Activated CD8-positive, alpha-beta T cell treated with anti-CD3 and anti-CD28 coated beads, Interleukin-2, amount 10 ng/mL, durations not matched to agents 7 days and 5 days (primary cell): Measurements from ENCODE around the gene ATIC. TPM values are rescaled to one million over a fixed set of nuclear protein-coding genes. Genes with fewer than 3 reads are reported as not detected.

Experiments
- ATAC-seq: fragments of 150-1000 bp; cut with Tn5 transposase; one replicate; pipeline ENCODE4 v1.10.0; 2021; ENCODE audit warnings: moderate library complexity
- CTCF ChIA-PET: fragments of 350-600 bp; sonication (Branson Sonifier 250); formaldehyde crosslinking; loops from one replicate; lab custom pipeline; 2021; ENCODE audit warnings: antibody characterized with exemption; lab: Charles Lee
- POLR2A ChIA-PET: fragments of 350-600 bp; sonication (Branson Sonifier 250); formaldehyde crosslinking; loops from one replicate; lab custom pipeline; 2021; ENCODE audit warnings: antibody characterized with exemption; lab: Charles Lee
- DNase-seq: peaks from one replicate; pipeline ENCODE4 v3.0.0-alpha.2; 2020
- H3K27ac Mint-ChIP-seq: one replicate; pipeline ENCODE4 v1.8.0; 2021; ENCODE audit warnings: mild to moderate bottlenecking, mixed read lengths
- H3K27me3 Mint-ChIP-seq: one replicate; pipeline ENCODE4 v1.8.0; 2021; ENCODE audit warnings: low read depth, mixed read lengths
- H3K36me3 Mint-ChIP-seq: one replicate; pipeline ENCODE4 v1.8.0; 2021; ENCODE audit warnings: low read depth, mixed read lengths
- H3K4me1 Mint-ChIP-seq: one replicate; pipeline ENCODE4 v1.8.0; 2021; ENCODE audit warnings: low read depth, mixed read lengths
- H3K4me3 Mint-ChIP-seq: one replicate; pipeline ENCODE4 v1.8.0; 2021; ENCODE audit warnings: mild to moderate bottlenecking, mixed read lengths
- H3K9me3 Mint-ChIP-seq: one replicate; pipeline ENCODE4 v1.8.0; 2022; ENCODE audit warnings: mixed read lengths; ENCODE audit not compliant: insufficient read depth
- total RNA-seq, 2 experiments: library from RNA; stranded (reverse); gene quantifications; one replicate each; pipeline ENCODE4 v1.2.3, GENCODE V29; 2021

The ATIC gene
- total RNA-seq, 2 experiments from 2014 or later, result 170 to 182 TPM

- peaks cover 52% of the 10 kb centered on the region for H3K4me1 Mint-ChIP-seq
- no peak for DNase-seq
- H3K27me3 Mint-ChIP-seq, result no peaks in the 10 kb centered on the region
- H3K9me3 Mint-ChIP-seq, result no peaks in the 10 kb centered on the region
- no peak overlapping the region for H3K27ac Mint-ChIP-seq
- ChIA-PET POLR2A (no interaction called here), CTCF (no interaction called here)
- H3K4me3 Mint-ChIP-seq, result no peak overlapping the region
- ATAC-seq, result no peak
- peaks cover 64% of the 10 kb centered on the region for H3K36me3 Mint-ChIP-seq
Measured at GRCh38 chr2:215316336-215316735, 4.5 kb downstream of the ATIC start.

- Mint-ChIP-seq H3K9me3 (no peaks in the 10 kb centered on the region), H3K4me3 (no peak overlapping the region), H3K27me3 (no peaks in the 10 kb centered on the region), H3K36me3 (peaks cover 70% of the 10 kb centered on the region), H3K4me1 (peaks cover 38% of the 10 kb centered on the region), H3K27ac (no peak overlapping the region)
- ATAC-seq (no peak), DNase-seq (no peak)
- CTCF ChIA-PET, result no interaction called here
- POLR2A ChIA-PET, result no interaction called here
Measured at GRCh38 chr2:215319500-215319899, 7.6 kb downstream of the ATIC start.

DNA sequence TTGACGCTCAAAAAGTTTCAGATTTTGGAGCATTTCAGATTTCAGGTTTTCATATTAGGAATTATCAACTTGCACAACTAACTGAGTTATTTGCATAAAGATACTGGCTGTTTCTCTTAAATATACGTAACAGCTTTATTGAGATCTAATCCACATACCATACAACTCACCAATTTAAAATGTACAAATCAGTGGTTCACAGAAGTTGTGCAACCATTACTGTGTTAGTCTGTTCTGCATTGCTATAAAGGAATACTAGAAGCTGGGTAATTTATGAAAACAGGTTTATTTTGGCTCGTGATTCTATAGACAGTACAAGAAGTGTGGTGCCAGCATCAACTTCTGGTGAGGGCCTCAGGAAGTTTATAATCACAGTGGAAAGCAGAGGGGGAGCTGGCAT is 8.2 kb downstream of the ATIC start:
- Mint-ChIP-seq H3K4me1 (peaks cover 32% of the 10 kb centered on the region), H3K9me3 (no peaks in the 10 kb centered on the region), H3K36me3 (peaks cover 67% of the 10 kb centered on the region), H3K27me3 (no peaks in the 10 kb centered on the region), H3K4me3 (no peak overlapping the region), H3K27ac (no peak overlapping the region)
- DNase-seq, result no peak
- ATAC-seq, result no peak
- POLR2A ChIA-PET, result interaction anchor here (1.0 kb wide), 1 partner anchor 8 kb away, joined by 4 read pairs; the partner anchor contains the start of gene ATIC
- CTCF ChIA-PET, result interaction anchor here (1.5 kb wide), 1 partner anchor 9 kb away, joined by 5 read pairs; the partner anchor contains the start of gene ATIC

DNA sequence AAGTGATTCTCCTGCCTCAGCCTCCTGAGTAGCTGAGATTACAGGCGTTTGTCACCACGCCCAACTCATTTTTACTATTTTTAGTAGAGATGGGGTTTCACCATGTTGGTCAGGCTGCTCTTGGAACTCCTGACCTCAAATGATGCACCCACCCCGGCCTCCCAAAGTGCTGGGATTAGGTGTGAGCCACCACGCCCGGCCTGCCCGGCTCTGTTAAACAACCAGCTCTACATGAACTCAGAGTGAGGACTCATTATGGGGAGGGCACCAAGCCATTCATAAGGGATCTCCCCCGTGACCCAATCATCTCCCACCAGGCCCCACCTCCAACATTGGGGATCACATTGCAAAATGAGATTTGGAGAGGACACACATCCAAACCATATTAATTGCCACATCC is 8.8 kb downstream of the ATIC start:
- ATAC-seq (no peak), DNase-seq (no peak)
- peak overlapping the region; percentile 55 for H3K27ac Mint-ChIP-seq
- H3K9me3 Mint-ChIP-seq, result no peaks in the 10 kb centered on the region
- POLR2A ChIA-PET, result interaction anchor here (1.0 kb wide), 1 partner anchor 8 kb away, joined by 4 read pairs; the partner anchor contains the start of gene ATIC
- CTCF ChIA-PET, result interaction anchor here (1.5 kb wide), 1 partner anchor 9 kb away, joined by 5 read pairs; the partner anchor contains the start of gene ATIC
- no peaks in the 10 kb centered on the region for H3K27me3 Mint-ChIP-seq
- peaks cover 67% of the 10 kb centered on the region for H3K36me3 Mint-ChIP-seq
- H3K4me1 Mint-ChIP-seq, result peaks cover 31% of the 10 kb centered on the region
- no peak overlapping the region for H3K4me3 Mint-ChIP-seq

GRCh38 chr2:215324811-215325210 is 13.0 kb downstream of the ATIC start:
- ChIA-PET CTCF (no interaction called here), POLR2A (interaction anchor here (1.5 kb wide), 1 partner anchor 14 kb away, joined by 3 read pairs; the partner anchor contains the start of gene ATIC)
- peaks cover 70% of the 10 kb centered on the region for H3K36me3 Mint-ChIP-seq

DNA sequence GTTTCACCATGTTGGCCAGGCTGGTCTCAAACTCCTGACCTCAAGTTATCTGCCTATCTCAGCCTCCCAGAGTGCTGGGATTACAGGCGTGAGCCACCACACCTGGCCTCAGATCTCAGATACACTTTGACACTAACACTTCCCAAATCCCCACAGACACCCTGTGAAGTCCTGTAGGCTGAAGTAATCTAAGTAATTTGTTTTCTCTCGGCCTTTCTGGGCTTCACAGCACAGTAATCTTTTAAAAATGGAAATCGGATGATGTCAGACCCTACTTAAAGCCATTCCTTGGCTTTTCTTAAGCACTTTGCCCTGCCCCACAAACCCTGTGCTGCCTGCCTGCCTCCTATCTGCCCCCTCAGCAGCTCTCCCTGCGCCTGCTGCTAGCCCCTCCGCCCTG is 16.2 kb downstream of the ATIC start:
- peaks cover 17% of the 10 kb centered on the region for H3K4me1 Mint-ChIP-seq
- DNase-seq, result no peak
- no peak overlapping the region for H3K4me3 Mint-ChIP-seq
- H3K9me3 Mint-ChIP-seq, result no peaks in the 10 kb centered on the region
- peak overlapping the region; percentile 2 for H3K27ac Mint-ChIP-seq
- ChIA-PET CTCF (no interaction called here), POLR2A (no interaction called here)
- ATAC-seq, result no peak
- no peaks in the 10 kb centered on the region for H3K27me3 Mint-ChIP-seq
- peaks cover 66% of the 10 kb centered on the region for H3K36me3 Mint-ChIP-seq

More at GRCh38 chr2:215324811-215325210, 13.0 kb downstream of the ATIC start:
- DNase-seq, result no peak
- Mint-ChIP-seq H3K27me3 (no peaks in the 10 kb centered on the region), H3K4me1 (peaks cover 20% of the 10 kb centered on the region), H3K9me3 (no peaks in the 10 kb centered on the region), H3K4me3 (no peak overlapping the region), H3K27ac (no peak overlapping the region)
- ATAC-seq, result no peak

- no peaks in the 10 kb centered on the region for H3K27me3 Mint-ChIP-seq
- ATAC-seq (no peak), DNase-seq (no peak)
- H3K4me3 Mint-ChIP-seq, result no peak overlapping the region
- no peaks in the 10 kb centered on the region for H3K9me3 Mint-ChIP-seq
- peaks cover 59% of the 10 kb centered on the region for H3K36me3 Mint-ChIP-seq
- peaks cover 10% of the 10 kb centered on the region for H3K4me1 Mint-ChIP-seq
- ChIA-PET POLR2A (no interaction called here), CTCF (no interaction called here)
- H3K27ac Mint-ChIP-seq, result no peak overlapping the region
Measured at GRCh38 chr2:215332872-215333595, 21.2 kb downstream of the ATIC start.

DNA sequence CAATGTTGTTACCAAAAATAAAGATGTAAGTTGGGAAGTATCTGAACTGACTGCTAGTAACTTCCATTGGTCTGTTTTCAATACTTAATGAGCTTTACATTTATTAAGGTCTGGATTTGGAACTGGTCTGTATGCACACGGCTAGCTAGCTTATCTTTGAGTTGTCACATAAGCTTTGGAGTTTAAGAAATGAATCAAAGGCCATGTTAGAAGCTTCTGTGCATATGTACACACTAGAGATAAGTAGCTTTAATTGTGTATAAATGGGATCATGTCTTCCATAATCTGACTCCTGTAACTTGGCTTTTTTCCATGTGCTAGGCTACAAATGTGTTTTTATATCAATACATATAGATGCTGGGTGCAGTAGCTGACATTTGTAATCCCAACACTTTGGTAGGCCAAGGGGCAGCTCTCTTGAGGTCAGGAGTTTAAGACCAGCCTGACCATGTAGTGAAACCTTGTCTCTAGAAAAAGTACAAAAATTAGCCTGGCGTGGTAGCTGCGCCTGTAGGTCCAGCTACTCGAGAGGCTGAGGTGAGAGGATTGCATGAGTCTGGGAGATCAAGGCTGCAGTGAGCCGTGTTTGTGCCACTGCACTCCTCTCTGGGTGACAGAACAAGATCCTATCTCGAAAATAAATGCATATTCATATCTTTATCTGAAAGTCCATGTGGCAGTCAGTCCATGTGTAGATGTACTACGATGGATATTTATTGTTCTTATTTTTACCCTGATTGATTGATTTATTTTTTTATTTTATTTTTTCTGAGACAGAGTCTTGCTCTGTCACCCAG is 27.2 kb downstream of the ATIC start:
- ATAC-seq (no peak), DNase-seq (no peak)
- POLR2A ChIA-PET, result no interaction called here
- Mint-ChIP-seq H3K27me3 (no peaks in the 10 kb centered on the region), H3K36me3 (peaks cover 75% of the 10 kb centered on the region), H3K4me1 (no peaks in the 10 kb centered on the region), H3K9me3 (no peaks in the 10 kb centered on the region), H3K27ac (no peak overlapping the region), H3K4me3 (no peak overlapping the region)
- CTCF ChIA-PET, result interaction anchor here (0.7 kb wide), 1 partner anchor 592 kb away, joined by 3 read pairs; no protein-coding TSS in a partner anchor

DNA sequence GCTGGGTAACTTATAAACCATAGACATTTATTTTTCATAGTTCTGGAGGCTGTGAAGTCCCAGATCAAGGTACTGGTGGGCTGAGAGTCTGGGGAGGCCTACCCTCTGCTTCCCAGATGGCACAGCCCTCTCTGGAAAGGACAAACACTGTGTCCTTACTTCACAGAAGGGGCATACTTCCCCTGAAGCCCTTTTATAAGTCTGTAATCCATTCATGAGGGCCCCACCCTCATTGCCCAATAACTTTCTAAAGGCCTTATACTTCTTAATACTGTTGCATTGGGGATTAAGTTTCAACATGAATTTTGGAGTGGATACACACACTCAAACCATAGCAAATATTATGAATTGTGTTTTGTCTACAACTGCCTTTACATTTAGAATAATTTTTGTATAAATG is 36.0 kb downstream of the ATIC start:
- Mint-ChIP-seq H3K27ac (no peak overlapping the region), H3K27me3 (no peaks in the 10 kb centered on the region), H3K4me3 (no peak overlapping the region), H3K4me1 (no peaks in the 10 kb centered on the region), H3K9me3 (no peaks in the 10 kb centered on the region), H3K36me3 (peaks cover 69% of the 10 kb centered on the region)
- ChIA-PET CTCF (no interaction called here), POLR2A (no interaction called here)
- no peak for DNase-seq
- no peak for ATAC-seq

DNA sequence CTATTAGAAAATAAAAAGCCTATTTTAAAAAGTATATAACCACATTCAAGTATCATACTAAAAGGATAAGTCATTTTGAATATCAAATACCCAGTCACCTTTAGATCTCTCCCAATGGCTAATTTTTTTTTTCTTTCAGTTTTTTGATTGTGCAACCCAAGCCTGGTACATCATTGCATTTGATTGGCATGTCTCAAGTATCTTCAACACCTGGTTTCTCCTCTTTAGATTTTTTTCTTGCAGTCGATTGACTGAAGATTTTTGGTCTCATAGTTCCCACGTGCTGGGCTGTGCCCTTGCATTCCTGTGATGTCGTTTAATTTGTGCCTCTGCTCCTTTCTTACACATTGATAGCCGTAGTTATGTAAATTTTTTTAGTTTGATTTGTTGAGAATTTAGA is 40.7 kb downstream of the ATIC start:
- Mint-ChIP-seq H3K9me3 (no peaks in the 10 kb centered on the region), H3K4me1 (no peaks in the 10 kb centered on the region), H3K4me3 (no peak overlapping the region), H3K27ac (no peak overlapping the region), H3K27me3 (no peaks in the 10 kb centered on the region), H3K36me3 (peaks cover 46% of the 10 kb centered on the region)
- POLR2A ChIA-PET, result no interaction called here
- no peak for DNase-seq
- ATAC-seq, result no peak
- CTCF ChIA-PET, result no interaction called here

- H3K36me3 Mint-ChIP-seq, result peaks cover 32% of the 10 kb centered on the region
- H3K27ac Mint-ChIP-seq, result no peak overlapping the region
- DNase-seq, result no peak
- H3K4me3 Mint-ChIP-seq, result no peak overlapping the region
- H3K9me3 Mint-ChIP-seq, result no peaks in the 10 kb centered on the region
- ChIA-PET CTCF (no interaction called here), POLR2A (no interaction called here)
- H3K4me1 Mint-ChIP-seq, result no peaks in the 10 kb centered on the region
- H3K27me3 Mint-ChIP-seq, result no peaks in the 10 kb centered on the region
- no peak for ATAC-seq
Measured at GRCh38 chr2:215354771-215355695, 43.2 kb downstream of the ATIC start.
